GM21825 (cell line): ENCODE results near the gene ME2.
"Not testable (repeated sequence)": the region's sequence is repeated elsewhere in the genome, so short reads cannot be mapped to it uniquely, and the experiment has no call there.

Experiments used
- ATAC-seq: cut with Tn5 transposase; IDR thresholded peaks from one replicate; pipeline ENCODE4 v1.9.1; 2021; ENCODE audit warnings: mild to moderate bottlenecking, moderate library complexity; ENCODE audit not compliant: unreplicated experiment

ME2 gene

GRCh38 chr18:50878345-50879301 is at the start of gene ME2:
ME2 (plus strand) TSS chr18:50879118; CDS start chr18:50895821, 16,703 bp downstream.
- ATAC-seq = peak; percentile 96

GRCh38 chr18:50829644-50830043 is 49.3 kb upstream of the ME2 start:
- no peak for ATAC-seq

GRCh38 chr18:50830544-50830943 is 48.4 kb upstream of the ME2 start:
- ATAC-seq = peak; percentile 54

- no peak for ATAC-seq
Observed at GRCh38 chr18:50832754-50833153, 46.2 kb upstream of the ME2 start.

GRCh38 chr18:50833496-50833895 is 45.4 kb upstream of the ME2 start:
- not testable (repeated sequence) for ATAC-seq

- ATAC-seq = no peak
Observed at GRCh38 chr18:50836521-50836957, 42.4 kb upstream of the ME2 start.

- ATAC-seq = no peak
Observed at GRCh38 chr18:50839341-50839740, 39.6 kb upstream of the ME2 start.

- ATAC-seq = no peak
Observed at GRCh38 chr18:50839996-50840395, 38.9 kb upstream of the ME2 start.

GRCh38 chr18:50842846-50843245 is 36.1 kb upstream of the ME2 start:
- no peak for ATAC-seq

GRCh38 chr18:50844554-50844953 is 34.4 kb upstream of the ME2 start:
- ATAC-seq = no peak

- no peak for ATAC-seq
Observed at GRCh38 chr18:50844960-50845359, 34.0 kb upstream of the ME2 start.

GRCh38 chr18:50847192-50847591 is 31.7 kb upstream of the ME2 start:
- no peak for ATAC-seq

GRCh38 chr18:50848061-50848551 is 30.8 kb upstream of the ME2 start:
- ATAC-seq = no peak

GRCh38 chr18:50848991-50849390 is 29.9 kb upstream of the ME2 start:
- ATAC-seq = no peak

GRCh38 chr18:50849419-50849821 is 29.5 kb upstream of the ME2 start:
- ATAC-seq = no peak

GRCh38 chr18:50850307-50851065 is 28.4 kb upstream of the ME2 start:
- ATAC-seq = no peak

- no peak for ATAC-seq
Observed at GRCh38 chr18:50853863-50854271, 25.1 kb upstream of the ME2 start.

GRCh38 chr18:50855976-50856757 is 22.8 kb upstream of the ME2 start:
- no peak for ATAC-seq

- not testable (repeated sequence) for ATAC-seq
Observed at GRCh38 chr18:50857166-50857565, 21.8 kb upstream of the ME2 start.

- ATAC-seq = no peak
Observed at GRCh38 chr18:50857694-50858093, 21.2 kb upstream of the ME2 start.
